GM12878 (cell line): ENCODE data around the gene SH3YL1. TPM values are rescaled to one million over a fixed set of nuclear protein-coding genes. Genes with fewer than 3 reads are reported as not detected.

Experiments used
- ATAC-seq: fragments of 200-7000 bp; cut with Tn5 transposase; 3 replicates; pipeline ENCODE4 v1.9.1; 2020; ENCODE audit warnings: mild to moderate bottlenecking, moderate library complexity
- BruUV-seq: library from RNA; stranded (reverse); fragments of 400-500 nt; replicated peaks from 2 replicates; lab custom pipeline; 2021; lab: Mats Ljungman, UMichigan
- CTCF ChIA-PET: fragments of 300-600 bp; sonication (Branson Sonifier 250); formaldehyde crosslinking; extraction: SDS; loops from one replicate; lab custom pipeline; 2021; ENCODE audit warnings: inconsistent platforms; lab: Yijun Ruan, JAX
- POLR2A ChIA-PET: fragments of 350-600 bp; formaldehyde crosslinking; extraction: SDS; loops from one replicate; lab custom pipeline; 2021; ENCODE audit warnings: inconsistent platforms; lab: Charles Lee
- RAD21 ChIA-PET: fragments of 300-600 bp; sonication (Branson Sonifier 250); formaldehyde crosslinking; loops from one replicate; lab custom pipeline; 2023; ENCODE audit warnings: antibody characterized with exemption; ENCODE audit not compliant: unreplicated experiment; lab: Charles Lee
- SMC1A ChIA-PET: fragments of 300-600 bp; sonication (Branson Sonifier 250); formaldehyde crosslinking; loops from one replicate; lab custom pipeline; 2023; ENCODE audit not compliant: unreplicated experiment, uncharacterized antibody; lab: Charles Lee
- DNase-seq: peaks from one replicate; pipeline ENCODE4 v3.0.0-alpha.2; 2011; ENCODE audit warnings: low read depth, low spot score
- FAIRE-seq: peaks from 3 replicates; lab custom pipeline; 2011; peaks lifted over from hg19 to GRCh38; lab: Jason Lieb, UNC
- H2AFZ ChIP-seq: 2 replicates; pipeline ENCODE4 v1.6.0; 2011; ENCODE audit warnings: low read depth, low read length, control low read depth; ENCODE audit not compliant: control insufficient read depth
- H3K27ac ChIP-seq: 2 replicates; pipeline ENCODE4 v1.5.1; 2011; ENCODE audit warnings: control low read depth; ENCODE audit not compliant: control insufficient read depth, insufficient read depth
- H3K27me3 ChIP-seq, 2 experiments: replicated peaks in 1 of 2; 2 replicates each; pipeline versions ENCODE4 v1.6.0 to v1.6.1; 2011; ENCODE audit warnings: low read length in 1 of 2; ENCODE audit not compliant: control insufficient read depth in 2 of 2, insufficient read depth in 2 of 2
- H3K36me3 ChIP-seq, 2 experiments: 2 replicates each; pipeline ENCODE4 v1.5.1; 2011; ENCODE audit warnings: low read length in 1 of 2; ENCODE audit not compliant: control insufficient read depth in 2 of 2, insufficient read depth in 2 of 2
- H3K4me1 ChIP-seq: 2 replicates; pipeline ENCODE4 v1.6.1; 2011; ENCODE audit warnings: mild to moderate bottlenecking, low read length, moderate library complexity, mixed read lengths; ENCODE audit not compliant: control insufficient read depth, insufficient read depth
- H3K4me2 ChIP-seq: 2 replicates; pipeline ENCODE4 v1.6.0; 2011; ENCODE audit warnings: control low read depth; ENCODE audit not compliant: control insufficient read depth, insufficient read depth
- H3K4me3 ChIP-seq: fragments of 200-600 bp; sonication (generic); 2 replicates; pipeline ENCODE4 v1.5.1; 2016
- H3K79me2 ChIP-seq: 2 replicates; pipeline ENCODE4 v1.6.0; 2011; ENCODE audit warnings: low read length; ENCODE audit not compliant: control insufficient read depth, insufficient read depth
- H3K9ac ChIP-seq: 2 replicates; pipeline ENCODE4 v1.8.0; 2011; ENCODE audit warnings: low read length, control low read depth, mixed read lengths; ENCODE audit not compliant: control insufficient read depth, insufficient read depth
- H3K9me3 ChIP-seq: replicated peaks from 3 replicates; pipeline ENCODE4 v1.5.1; 2011; ENCODE audit warnings: mild to moderate bottlenecking, low read length; ENCODE audit not compliant: control insufficient read depth, insufficient read depth
- H4K20me1 ChIP-seq: 2 replicates; pipeline ENCODE4 v1.6.0; 2011; ENCODE audit not compliant: control insufficient read depth, insufficient read depth
- CHD4 ChIP-seq: fragments of 200-600 bp; sonication (generic); IDR thresholded peaks from 2 replicates; pipeline ENCODE4 v1.6.1; 2016; ENCODE audit warnings: mild to moderate bottlenecking
- E2F8 ChIP-seq: fragments of 450-650 bp; IDR thresholded peaks from 2 replicates; pipeline ENCODE4 v1.6.1; 2018; ENCODE audit warnings: mild to moderate bottlenecking, low read depth, moderate library complexity; ENCODE audit not compliant: partially characterized antibody
- HDAC6 ChIP-seq: fragments of 200-600 bp; sonication (generic); IDR thresholded peaks from one replicate; pipeline ENCODE4 v1.8.0; 2017; ENCODE audit warnings: antibody characterized with exemption; ENCODE audit not compliant: unreplicated experiment
- IKZF1 ChIP-seq: fragments of 450-650 bp; conservative IDR thresholded peaks from 2 replicates; pipeline ENCODE4 v1.6.1; 2017; ENCODE audit warnings: antibody characterized with exemption, mild to moderate bottlenecking
- MTA3 ChIP-seq: IDR thresholded peaks from 2 replicates; pipeline ENCODE4 v1.6.1; 2012; ENCODE audit warnings: low read length, inconsistent platforms, borderline replicate concordance
- NFXL1 ChIP-seq: fragments of 450-650 bp; IDR thresholded peaks from 2 replicates; pipeline ENCODE4 v1.6.1; 2017; ENCODE audit warnings: antibody characterized with exemption, mild to moderate bottlenecking, borderline replicate concordance
- RUNX3 ChIP-seq: IDR thresholded peaks from 2 replicates; pipeline ENCODE4 v1.6.1; 2012; ENCODE audit warnings: low read length, inconsistent platforms
- SREBF2 ChIP-seq: IDR thresholded peaks from 2 replicates; pipeline ENCODE4 v1.6.1; 2012; ENCODE audit warnings: mild to moderate bottlenecking, low read length
- ZBTB4 ChIP-seq: fragments of 450-650 bp; formaldehyde crosslinking; IDR thresholded peaks from 2 replicates; pipeline ENCODE4 v1.4.0; 2022; ENCODE audit warnings: mild to moderate bottlenecking, moderate library complexity
- ZNF592 ChIP-seq: fragments of 450-650 bp; IDR thresholded peaks from 2 replicates; pipeline ENCODE4 v1.6.1; 2017; ENCODE audit warnings: mild to moderate bottlenecking, moderate library complexity
- WGBS: methylation state at CpG from one replicate; pipeline ENCODE4 v1.1.6; 2016; ENCODE audit warnings: low lambda C conversion rate; ENCODE audit not compliant: insufficient replicate concordance, insufficient coverage; ENCODE audit errors: missing lambda C conversion rate; 5-methylcytosine and 5-hydroxymethylcytosine counted together
- in situ Hi-C: fragments of 300-500 bp; cut with MboI; formaldehyde crosslinking; loops from 9 replicates; pipeline ENCODE4 v1.14.3; 2018; ENCODE audit warnings: mixed read lengths
- intact Hi-C: fragments of 100-400 bp; cut with micrococcal nuclease; formaldehyde crosslinking; loops from one replicate; pipeline ENCODE4 v1.14.2; 2022; ENCODE audit not compliant: unreplicated experiment
- polyA plus RNA-seq, 11 experiments: library from polyadenylated mRNA; depleted of rRNA in 4 of 11; unstranded in 6 of 11; stranded (reverse) in 5 of 11; fragments of >200 nt; fragmentation: Nextera tagmentation in 4 of 11; fragmentation: Illumina TruSeq in 1 of 11; extraction: Ambion mirVana in 4 of 11; extraction: Trizol in 1 of 11; gene quantifications; 1 replicate in 1 of 11; 2 replicates in 10 of 11; pipeline versions ENCODE4 v1.2.1 to v1.2.3, GENCODE V29; 2011 to 2016; ENCODE audit warnings: inconsistent platforms in 2 of 11, missing spikeins in 2 of 11, low read depth in 1 of 11
- total RNA-seq, 4 experiments: library from RNA; depleted of rRNA in 3 of 4; stranded (reverse); fragments of >200 nt in 3 of 4; fragmentation: Illumina TruSeq in 1 of 4; extraction: Trizol in 1 of 4; gene quantifications; 2 replicates each; pipeline versions ENCODE4 v1.2.1 to v1.2.3, GENCODE V29; 2013 to 2021

The SH3YL1 gene
- total and polyA plus RNA-seq, 10 of the 15 experiments (the other 5 are each of a cell fraction or from before 2014, with no cell fraction given): 12.2 to 22.4 (median 17.2) TPM

GRCh38 chr2:286035-286434 lies 22.2 kb upstream of the SH3YL1 start:
- no peaks in the 10 kb centered on the region for H3K4me1 ChIP-seq
- no peak overlapping the region for H3K4me2 ChIP-seq
- intact Hi-C loops (no loop called here), in situ Hi-C loops (no loop called here)
- no peak for ATAC-seq
- no peak overlapping the region for H2AFZ ChIP-seq
- peaks cover 6 to 11% of the 10 kb centered on the region in 2 experiments; a peak in 3 of 4 replicates for H3K36me3 ChIP-seq
- H3K4me3 ChIP-seq: no peak overlapping the region
- no peak overlapping the region for H3K27ac ChIP-seq
- ChIA-PET RAD21 (interaction anchor here (1.2 kb wide), 1 partner anchor 40 kb away, joined by 4 read pairs; no protein-coding TSS in a partner anchor), CTCF (interaction anchor here (0.7 kb wide), 1 partner anchor 12 kb away, joined by 3 read pairs; no protein-coding TSS in a partner anchor), POLR2A (no interaction called here), SMC1A (interaction anchor here (0.6 to 1.0 kb wide), 2 partner anchors 14 to 117 kb away, joined by 4 read pairs; no protein-coding TSS in a partner anchor)
- no peaks in the 10 kb centered on the region for H4K20me1 ChIP-seq
- H3K27me3 ChIP-seq: peaks cover 2 to 3% of the 10 kb centered on the region in 2 experiments; a peak in 2 of 4 replicates
- no peaks in the 10 kb centered on the region for H3K9me3 ChIP-seq
- TF ChIP-seq ZNF592 (no peak), NFXL1 (no peak), ZBTB4 (CRISPR knock-in tag) (no peak), RUNX3 (no peak), CHD4 (no peak), IKZF1 (no peak), SREBF2 (no peak), HDAC6 (no peak), E2F8 (no peak), MTA3 (no peak)
- H3K79me2 ChIP-seq: no peaks in the 10 kb centered on the region
- H3K9ac ChIP-seq: no peak overlapping the region
- 79% methylated on average over 6 of the region's 6 CpGs for WGBS
- BruUV-seq: no TSS peak
- FAIRE-seq: no peak
- DNase-seq: no peak
